H4 (cell line): ENCODE measurements around the gene SKIC8. TPM values are rescaled to one million over a fixed set of nuclear protein-coding genes. Genes with fewer than 3 reads are reported as not detected.
A peak's percentile ranks its signal among the peaks of the same experiment; 100 is the strongest.

Experiments used
- DNase-seq: peaks from one replicate; pipeline ENCODE4 v3.0.0-alpha.2; 2015; ENCODE audit warnings: low spot score
- total RNA-seq: library from RNA; depleted of rRNA; stranded (reverse); fragments of >200 nt; shearing (Covaris generic); gene quantifications from 2 replicates; pipeline ENCODE4 v1.2.3, GENCODE V29; 2014

The SKIC8 gene
- total RNA-seq, 1 experiment from 2014 or later = 115 TPM

DNA sequence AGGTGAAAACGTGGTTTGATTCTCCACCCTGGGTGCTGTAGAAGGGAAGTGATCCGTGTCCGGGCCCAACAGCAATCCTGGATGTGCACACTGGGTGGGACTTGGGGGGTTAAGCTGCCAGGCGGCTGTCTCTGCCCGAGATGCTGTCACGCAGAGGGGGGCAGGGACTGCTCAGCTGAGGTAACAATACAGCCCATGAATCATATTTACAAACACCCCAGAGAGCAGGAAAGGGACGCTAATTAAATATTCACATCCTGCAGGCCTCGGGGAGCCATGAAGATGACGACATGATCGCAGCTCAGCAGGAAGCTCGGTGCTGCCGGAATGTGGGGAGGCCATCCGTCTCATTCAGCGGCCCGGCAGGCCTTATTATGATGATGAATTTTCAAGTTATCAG lies 22.8 kb upstream of the SKIC8 start:
- DNase-seq = peak; percentile 82

DNA sequence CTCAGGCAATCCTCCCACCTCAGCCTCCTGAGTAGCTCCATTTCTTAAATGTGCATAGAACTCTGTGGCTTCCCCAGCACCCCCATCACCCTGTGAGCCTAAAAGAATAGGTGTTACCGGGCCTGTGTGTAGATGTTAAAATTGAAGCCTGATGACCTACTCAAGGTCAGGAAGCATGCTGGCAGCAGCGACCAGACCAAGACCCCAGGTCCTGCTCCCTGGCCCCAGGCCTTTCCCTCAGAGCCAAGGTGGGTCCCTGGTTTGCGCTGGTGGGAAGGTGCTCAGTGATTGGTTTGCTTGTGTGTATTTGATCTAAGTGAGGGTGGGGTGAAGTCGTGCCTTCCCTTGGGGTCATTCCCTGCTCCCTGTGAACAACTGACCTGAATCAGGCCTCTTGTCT lies 22.4 kb upstream of the SKIC8 start:
- DNase-seq = no peak

DNA sequence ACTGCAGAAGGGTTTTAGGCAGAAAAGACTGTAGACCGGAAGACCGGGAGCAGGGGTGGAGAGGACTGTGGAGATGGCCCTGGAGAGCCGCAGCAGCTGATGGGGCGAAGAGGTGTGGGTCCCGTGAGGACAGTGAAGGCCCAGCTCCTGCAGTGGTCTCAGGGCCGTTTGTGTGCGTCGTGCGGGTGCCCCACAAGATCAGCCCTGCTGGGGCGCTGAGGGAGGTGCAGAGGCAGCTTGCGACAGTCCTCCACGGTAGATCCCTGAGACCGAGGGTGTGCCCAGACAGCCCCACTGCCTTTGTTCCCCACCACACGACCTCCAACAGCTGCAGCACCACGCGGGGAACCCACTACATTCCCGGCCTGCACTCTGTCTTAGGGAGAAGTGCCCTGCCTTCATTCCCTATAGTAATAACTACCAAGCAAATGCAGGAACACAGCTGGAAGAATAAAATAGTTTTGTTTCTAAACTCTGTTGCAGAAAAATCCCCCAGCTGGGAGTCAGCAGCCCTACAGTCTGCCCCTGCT lies 21.7 kb upstream of the SKIC8 start:
- no peak for DNase-seq

DNA sequence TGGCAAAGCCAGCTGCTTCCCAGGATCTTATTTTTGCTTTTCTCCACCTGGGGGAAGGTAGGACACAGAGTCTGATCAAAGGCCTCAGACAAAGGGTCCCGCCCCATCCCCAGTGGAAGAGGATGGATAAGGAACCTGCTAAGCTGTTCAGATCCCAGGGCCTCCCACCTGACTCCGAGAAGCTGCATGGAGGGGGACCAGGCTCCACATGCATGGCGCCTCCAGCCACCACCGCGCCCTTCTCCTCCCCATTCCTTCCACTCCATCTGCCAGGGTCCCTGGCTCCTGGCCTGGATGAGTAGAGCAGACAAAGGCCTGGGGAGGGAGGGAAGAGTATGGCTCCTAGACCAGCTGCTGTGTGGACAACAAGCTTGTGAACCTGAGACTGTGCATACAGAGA lies 20.8 kb upstream of the SKIC8 start:
- DNase-seq = no peak

DNA sequence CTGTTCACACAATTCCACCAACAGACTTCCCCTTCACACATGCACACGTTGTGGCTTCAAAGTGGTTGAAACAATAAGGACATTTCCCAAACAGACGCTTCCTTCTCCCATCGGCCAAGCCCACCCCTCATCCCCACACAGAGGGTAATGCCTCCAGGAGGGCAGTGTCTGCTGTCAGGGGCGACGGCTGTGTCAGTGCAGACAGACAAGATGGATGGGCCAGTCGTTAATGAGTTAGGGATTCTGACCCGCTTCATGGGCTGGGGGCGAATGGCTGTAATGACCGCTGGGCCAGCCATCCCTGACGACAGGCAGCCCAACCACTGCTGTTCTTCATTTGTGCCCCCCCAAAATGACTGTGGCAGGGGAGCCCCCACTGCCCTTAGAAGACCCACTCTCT lies 20.2 kb upstream of the SKIC8 start:
- DNase-seq = no peak

DNA sequence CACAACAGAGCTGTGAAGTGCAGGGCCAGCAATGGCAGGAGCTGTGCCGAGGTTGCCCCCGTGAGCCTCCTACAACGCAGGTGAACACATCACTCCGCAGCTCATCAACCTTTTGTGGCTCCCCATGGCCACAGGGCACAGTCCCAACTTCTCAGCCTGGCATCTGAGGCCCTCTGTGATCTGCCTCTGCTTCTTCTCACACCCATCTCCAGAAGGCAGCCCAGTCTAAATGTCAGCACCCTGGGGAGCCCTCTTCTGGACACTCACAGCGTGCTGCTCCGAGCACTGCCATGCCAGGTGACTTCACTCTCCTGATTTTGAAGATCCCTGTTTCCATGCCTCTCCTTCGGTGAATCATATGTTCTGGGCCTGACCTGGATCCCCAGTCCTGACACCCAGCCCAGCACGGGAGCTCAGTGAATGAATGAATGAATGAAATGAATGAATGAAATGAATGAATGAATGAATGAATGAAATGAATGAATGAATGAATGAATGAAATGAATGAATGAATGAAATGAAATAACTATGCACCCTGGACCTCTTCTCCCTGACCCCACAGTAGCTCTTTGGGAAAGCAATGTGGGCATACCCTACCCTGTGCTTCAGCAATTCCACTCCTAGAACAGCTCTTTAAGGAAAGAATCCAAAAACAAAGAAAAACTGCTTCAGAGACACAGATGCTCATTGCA lies 17.9 kb upstream of the SKIC8 start:
- peak; percentile 37 for DNase-seq

DNA sequence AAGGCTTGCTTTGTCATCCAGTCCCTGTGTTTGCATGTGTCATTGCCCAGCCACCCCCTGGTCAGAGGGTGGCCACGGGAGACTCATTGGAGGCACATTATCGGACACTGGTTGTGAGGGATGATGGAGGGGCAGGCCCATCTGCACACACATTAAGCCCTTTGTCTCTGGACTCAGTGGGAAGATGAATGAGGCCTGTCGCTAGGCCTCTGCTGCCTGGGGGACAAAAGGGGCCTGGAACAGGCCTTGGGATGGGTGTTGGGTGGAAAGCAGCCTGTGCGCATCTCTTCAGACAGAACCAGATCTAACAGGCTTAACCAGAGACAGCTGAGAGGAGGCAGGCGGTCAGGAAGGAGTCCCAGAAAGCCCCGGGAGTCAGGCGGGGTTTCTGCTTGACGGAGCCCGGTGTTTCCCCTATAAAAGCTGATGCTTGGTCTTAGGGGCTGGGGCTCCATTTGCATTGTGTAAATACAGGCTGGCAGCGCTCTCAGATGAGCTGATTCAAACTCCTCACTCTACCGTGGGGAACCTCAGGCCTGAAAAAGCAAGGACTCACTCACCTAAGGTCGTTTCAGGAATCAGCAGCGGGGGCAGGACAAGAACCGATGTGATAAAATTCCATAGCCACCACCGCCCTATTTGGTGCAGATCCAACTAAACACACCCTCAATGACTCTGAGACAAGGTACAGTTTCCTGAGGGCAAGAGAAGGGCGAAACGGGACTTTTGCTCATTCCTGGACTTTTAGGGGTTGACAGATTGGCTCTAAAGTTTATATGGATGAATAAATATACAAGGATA lies 17.1 kb upstream of the SKIC8 start:
- no peak for DNase-seq

DNA sequence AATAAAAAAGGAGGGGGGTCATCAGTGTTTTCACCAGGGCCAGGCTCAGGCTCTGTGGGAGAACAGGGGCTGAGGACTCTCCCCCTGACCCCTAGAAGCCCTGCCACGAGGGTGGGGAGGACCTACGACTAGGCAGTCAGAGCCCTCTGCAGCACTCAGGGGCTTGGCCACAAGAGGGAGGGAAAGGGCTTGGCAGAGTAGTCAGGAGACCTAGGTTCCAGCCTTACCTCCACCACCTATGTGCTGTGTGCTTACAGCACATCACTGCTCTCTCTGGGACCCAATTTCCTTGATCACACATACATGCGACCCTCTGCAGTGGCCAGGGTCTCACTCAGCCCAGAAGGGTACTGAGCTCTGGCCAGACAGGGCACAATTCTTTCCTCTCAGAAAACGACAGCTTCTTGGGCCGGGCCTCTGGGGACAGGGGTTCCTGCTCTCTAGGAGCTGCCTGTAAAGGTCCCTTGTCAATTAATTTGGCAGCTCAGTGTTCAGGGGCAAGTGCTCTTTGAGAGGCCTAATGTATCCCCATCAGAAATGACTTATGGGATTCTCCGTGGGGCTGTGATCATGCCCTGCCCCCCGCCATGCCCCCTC lies 16.4 kb upstream of the SKIC8 start:
- DNase-seq = no peak

DNA sequence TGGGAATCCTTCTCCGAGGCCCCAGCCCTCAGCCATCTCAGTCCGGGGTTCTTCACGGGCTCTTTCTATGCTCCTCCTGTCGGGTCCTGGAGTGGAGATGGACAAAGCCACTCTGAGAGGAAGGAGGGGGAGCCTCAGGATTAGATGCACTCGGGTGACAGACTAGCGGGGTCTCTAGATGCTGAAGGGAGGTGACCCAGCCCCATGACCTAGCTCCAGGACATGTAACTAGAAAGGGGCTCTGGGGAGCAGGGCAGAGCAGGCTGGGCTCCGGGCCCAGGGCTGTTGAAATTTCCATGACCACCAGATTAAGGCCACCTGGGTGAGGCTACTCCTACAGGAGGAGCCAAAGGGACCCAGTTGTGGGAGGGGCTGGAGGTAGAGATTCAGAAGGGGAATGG lies 14.8 kb upstream of the SKIC8 start:
- no peak for DNase-seq

DNA sequence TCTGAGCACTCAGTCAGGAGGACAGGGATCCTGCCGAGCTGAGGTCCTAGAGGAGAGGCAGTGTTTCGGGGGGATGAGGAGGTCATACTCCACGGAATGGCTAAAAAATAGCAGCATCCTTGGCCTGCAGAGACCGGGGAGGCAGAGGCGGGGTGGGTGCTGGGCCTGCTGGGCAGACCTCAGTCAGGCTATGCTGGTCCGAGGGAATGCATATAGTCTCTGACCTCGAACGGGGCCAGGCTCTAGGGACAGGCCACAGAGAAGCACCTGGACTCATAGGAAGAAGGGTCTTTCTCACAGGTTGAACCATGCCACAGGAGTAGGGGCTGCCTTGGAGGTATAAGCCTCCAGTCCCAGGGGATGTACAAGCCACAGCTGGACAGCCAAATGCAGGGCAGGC lies 14.0 kb upstream of the SKIC8 start:
- DNase-seq = no peak

DNA sequence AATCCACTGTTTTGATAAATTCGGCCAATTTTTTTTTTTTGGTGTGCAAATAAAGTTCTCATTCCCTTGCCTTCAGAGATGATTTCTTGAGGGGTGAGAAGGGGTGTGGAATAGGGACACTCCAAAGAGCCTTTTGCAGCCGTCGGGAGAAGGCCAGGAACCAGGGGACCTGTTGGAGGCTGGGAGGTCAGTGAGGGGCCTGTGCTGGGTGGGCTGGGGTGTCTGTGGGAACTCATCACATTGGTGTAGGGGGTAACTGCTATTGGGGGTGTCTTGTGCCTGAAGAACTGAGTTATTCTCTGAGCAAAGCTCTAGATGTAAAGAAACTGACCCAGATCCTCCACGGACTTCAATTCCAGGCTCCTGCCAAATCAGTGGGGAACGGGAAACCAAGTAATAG lies 13.5 kb upstream of the SKIC8 start:
- DNase-seq = no peak

DNA sequence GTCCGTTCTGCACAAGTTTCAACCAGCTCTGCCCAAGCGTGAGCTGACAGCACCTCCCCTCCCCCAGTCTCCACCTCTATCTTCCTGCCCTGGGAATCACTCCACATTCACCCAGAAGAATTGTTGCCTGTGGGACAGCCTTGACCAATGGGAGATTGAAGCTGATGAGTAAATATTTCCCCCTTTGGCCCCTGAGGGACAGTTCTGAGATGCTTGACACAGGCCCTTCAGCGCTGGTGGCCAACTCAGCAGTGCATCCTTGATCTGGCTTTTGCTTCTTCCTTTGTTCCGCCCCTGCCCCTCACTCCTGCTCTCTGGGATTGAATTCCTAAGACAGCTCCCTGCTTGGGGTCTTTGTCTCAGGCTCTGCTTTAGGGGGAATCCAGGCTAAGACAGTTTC lies 13.1 kb upstream of the SKIC8 start:
- no peak for DNase-seq

DNA sequence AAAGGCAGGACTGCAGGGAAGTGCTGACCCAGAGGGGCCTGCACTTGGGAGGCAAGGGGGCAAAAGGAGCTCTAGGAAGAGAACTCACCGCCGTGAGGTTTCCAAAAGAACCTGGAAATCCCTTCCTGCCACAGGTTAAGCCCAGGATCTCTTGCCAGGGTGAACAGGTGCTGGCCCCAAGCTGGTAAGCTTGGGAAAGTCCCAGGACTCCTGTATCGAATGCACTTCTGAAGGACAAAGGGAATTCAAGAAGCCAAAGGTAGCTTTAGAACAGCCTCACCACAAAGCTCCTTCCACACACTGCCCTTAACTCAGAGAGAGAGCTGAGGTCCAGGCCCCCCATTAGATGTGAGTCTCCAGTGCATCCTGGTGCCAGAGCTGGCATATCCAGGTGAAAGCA lies 11.9 kb upstream of the SKIC8 start:
- DNase-seq = no peak

DNA sequence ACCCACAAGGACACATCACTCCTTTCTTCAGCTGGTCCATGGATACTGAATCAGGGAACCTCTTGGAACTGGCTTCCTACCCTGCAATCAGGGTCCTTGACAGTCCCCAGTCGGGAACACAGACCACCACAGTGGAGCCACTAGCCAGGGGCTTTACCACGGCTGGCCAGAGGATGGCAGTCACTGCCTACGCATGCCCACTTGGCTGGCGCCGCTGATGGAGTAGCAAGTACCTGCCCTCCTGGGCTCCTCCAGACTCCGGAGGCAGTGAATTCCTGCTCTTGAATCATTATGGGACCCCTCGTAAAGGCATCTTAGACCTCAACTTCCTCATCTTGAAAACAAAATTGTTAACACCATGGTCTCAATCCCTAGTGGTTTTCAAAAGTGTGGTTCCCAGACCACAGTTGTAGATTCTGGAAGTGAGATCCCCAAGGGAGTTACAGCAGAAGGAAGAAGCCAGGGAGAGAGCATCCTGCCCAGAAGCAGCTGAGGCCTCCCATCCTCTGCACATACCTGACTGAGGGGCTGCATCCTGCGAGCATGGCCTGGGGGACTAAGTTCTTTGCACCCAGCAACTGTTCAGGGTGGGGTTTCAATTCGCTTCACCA lies 9.1 kb upstream of the SKIC8 start:
- DNase-seq = peak; percentile 59

DNA sequence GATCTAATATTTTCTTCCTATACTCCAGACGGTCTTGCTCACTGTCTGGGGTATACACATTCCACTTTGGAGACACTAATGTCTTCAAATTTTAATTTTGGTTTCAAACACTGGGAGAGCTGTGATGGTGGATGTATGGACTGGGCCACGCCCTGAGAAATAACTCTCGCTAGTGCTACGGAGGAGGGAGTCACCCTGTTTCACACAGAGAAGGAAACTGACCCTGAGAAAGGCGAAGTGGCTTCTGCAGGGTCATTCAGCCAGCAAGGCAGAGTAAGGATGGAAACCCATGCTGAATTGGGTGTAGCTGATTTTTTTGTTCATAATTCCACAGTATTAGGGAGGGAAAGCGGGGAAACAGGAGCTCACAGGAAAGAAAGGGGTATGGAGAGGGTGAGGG lies 8.6 kb upstream of the SKIC8 start:
- no peak for DNase-seq

DNA sequence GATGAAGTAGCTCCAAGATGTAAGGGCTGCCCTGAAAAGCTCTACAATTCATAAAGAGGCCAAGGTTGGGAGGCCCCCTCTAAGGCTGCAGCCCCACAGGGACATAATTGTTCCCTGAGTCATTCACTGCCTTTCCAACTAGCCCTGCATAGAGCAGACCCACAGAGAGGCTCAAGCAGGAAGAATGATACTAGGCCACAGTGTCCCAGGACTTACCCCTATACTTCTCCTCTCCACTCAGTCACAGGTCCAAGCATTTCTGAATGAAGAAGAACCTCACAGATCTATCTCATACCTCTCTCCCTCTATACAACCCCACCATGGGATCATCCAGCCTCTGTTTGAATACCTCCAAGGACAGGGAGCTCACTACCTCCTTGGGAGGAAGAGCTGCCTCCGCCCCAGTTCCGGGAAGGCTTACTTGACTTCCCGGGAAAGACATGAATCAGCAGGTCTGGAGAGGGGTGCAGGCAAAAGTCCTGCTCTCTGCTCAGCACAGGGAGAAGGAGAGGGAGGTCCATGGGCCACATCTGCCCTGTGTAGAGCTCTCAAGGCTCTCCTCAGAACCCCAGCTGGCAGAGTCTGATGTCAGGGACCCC lies 6.9 kb upstream of the SKIC8 start:
- DNase-seq = peak; percentile 42

DNA sequence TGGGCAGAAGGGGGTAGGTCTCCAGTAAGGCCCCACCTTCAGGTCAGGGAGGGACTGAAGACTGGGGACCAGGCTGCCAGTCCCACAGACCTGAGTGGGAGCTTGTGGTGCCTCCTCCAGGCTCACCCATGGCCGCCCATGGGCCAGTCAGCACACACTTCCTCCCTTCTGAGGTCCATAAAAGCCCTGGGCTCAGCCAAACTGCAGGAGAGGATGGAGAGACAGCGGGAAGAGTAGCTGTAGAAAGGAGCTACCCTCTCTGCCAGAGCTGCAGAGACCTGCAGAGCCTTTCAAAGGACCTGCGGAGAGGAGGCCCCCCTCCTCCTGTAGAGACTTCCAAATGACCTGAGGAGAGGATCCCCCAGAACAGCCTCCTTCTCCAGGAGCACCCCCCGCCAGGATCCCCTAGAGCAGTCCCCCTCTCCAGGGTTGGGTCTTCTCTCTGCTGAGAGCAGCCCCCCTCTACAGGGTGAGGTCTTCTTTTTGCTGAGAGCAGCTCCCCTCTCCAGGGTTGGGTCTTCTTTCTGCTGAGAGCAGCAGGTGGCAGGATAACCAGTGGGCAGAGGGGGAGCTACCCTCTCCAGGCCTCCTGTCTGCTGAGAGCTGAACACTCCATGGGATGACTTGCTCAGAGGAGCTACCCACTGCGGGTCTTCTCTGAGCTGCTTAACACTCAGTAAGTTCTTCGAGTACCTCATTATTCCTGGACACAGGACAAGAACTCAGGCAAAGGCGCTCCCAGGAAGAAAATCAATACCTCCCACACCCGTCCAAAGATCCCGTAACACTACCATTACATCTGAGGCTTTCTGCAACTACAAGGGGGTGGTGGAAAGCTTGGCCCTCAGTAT lies 5.0 kb upstream of the SKIC8 start:
- DNase-seq = no peak

DNA sequence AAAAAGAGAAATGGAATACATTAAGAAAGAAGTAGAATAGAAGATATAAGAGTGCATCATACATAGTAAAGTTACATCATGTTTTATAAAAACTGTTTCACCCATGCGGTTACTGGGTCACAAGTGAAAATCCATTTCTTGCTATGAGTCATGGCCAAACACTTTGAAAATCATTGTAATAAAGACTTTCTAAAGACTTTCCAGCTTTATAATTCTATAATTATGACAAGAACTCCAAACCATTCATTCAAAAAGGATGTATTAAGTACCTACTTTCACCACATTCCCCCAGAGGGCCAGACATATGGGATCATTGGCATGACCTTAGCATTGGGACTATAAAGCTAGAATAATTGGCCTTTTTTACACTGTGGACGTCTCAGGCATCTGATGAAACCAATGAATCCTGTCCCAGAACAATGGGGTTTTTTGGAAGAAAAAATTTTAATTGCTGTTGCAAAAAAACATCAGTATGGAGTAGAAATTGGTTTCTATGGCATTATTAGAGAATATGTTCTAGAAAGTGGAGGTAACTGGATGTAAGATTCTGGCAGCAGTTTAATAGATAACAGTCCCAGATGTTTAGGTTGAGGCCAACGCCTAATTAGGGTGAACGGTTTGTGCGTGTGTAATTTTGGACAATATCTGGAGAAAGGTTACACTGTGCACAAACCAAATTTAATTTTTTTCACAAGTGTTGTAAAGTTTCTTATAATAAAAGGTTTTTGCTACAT lies 3.3 kb upstream of the SKIC8 start:
- DNase-seq = peak; percentile 71

DNA sequence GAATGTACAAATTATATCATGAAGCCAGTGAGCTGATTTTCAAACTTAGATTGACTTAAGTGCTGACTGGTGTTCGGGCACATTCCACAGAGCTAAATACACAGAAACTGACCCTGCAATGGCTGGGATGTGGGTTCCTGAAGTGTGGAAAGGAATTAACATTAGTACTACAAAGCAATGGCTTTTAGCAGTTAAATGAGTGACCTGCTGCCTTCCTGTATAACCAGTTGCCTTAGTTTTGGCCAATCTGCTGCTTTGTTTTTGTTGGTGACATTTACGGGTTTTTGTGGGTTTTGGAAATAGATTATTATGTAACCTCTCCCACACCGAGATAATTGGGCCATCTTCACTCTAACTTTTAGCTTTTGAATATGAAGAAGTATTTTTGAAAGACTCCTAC lies 2.4 kb upstream of the SKIC8 start:
- peak; percentile 38 for DNase-seq

DNA sequence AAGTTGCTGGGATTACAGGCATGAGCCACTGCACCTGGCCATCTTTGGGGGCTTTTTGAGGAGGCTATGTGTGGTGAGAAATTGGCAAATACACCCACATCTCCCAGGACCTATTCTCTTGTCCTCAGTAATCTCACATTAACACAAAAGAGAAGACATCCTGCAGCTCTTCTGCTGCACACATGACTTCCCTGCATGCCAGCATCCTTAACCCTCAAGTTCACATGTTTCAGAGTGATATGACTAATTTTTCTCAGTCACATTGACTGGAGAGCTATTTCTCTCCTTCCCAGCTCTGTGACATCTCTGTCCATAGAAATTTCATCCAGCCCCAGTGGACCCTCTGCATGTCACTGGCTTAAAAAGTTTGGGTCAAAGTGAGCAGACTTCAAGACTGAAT lies 1.9 kb upstream of the SKIC8 start:
- DNase-seq = no peak
